ENCODE measurements around the gene SLC13A1.

- no peak for TF ChIP-seq CTCF (IDR thresholded peaks at IDR 0.05 in 8 of 11, conservative IDR thresholded peaks at IDR 0.05 in 3 of 11)
- TF ChIP-seq POLR2AphosphoS5 (IDR thresholded peaks at IDR 0.05) = no peak
- TF ChIP-seq POLR2A (IDR thresholded peaks at IDR 0.05) = no peak
Measured at GRCh38 chr7:123090456-123090855, 109.3 kb downstream of the SLC13A1 start.

All from spleen (tissue), 7 donors.